ENCODE measurements around the gene GCN1. TPM values are rescaled to one million over a fixed set of nuclear protein-coding genes. Genes with fewer than 3 reads are reported as not detected.
A peak's percentile ranks its signal among the peaks of the same experiment; 100 is the strongest.

The GCN1 gene
- total and polyA plus RNA-seq, 10 of the 15 experiments (the other 5 are each of a cell fraction or from before 2014, with no cell fraction given): 10.8 to 150 (median 58.3) TPM

DNA sequence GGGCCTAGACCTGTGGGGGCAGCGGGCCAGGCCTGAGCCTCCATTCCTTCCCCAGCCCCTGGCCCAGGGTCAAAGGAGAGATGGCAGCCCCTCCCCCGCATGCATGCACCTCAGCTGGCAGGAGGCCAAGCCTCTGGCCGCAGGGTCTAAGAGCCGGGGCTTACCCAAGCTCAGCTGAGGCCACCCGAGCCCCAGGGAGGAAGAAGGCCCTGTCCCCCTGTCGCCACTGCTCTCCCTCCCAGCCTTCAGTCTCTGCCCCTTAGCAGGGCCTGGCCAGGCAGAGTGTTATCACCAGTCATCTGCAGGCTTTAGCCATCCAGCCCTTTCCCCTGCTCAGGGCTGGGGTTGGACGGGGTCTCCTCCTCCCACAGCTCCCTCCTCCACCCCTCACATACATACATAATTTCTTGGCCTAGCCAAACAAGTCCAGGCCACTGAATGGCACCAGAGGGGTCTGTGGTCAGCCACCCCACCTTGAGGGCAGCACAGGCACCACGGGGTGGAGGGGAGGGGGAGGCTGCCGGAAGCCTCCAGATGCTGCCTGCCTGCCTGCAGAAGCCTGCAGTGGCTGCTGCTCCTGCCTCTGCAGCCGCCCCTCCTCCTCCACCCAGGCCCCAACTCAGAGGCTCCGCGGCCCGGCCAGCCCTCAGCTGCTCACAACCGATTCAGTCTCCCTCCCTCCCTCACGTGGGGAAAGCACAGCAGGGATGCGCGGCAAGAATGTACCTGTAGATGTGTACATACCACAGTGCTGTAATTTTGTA, 100.7 kb downstream of the GCN1 start:
- TF ChIP-seq TBL1XR1 (IDR thresholded peaks at IDR 0.05; ENCODE audit: low read depth, low read length) (no peak), POLR2A (IDR thresholded peaks at IDR 0.05; ENCODE audit: low read depth, low read length) (peak; percentile 66)
- Histone ChIP-seq H3K79me2 (ENCODE audit: control insufficient read depth, insufficient read depth, low read length) (no peaks in the 10 kb centered on the region), H3K4me3 (no peak overlapping the region), H3K4me2 (ENCODE audit: control insufficient read depth, insufficient read depth) (no peak overlapping the region), H3K27me3 (replicated peaks in 1 of 2; ENCODE audit: control insufficient read depth in 2 of 2, insufficient read depth in 2 of 2, low read length in 1 of 2) (no peaks in the 10 kb centered on the region), H4K20me1 (ENCODE audit: control insufficient read depth, insufficient read depth) (no peaks in the 10 kb centered on the region; the same call in 1 of the 2 replicates), H3K4me1 (ENCODE audit: control insufficient read depth, insufficient read depth, low read length) (no peaks in the 10 kb centered on the region), H3K36me3 (ENCODE audit: control insufficient read depth in 2 of 2, insufficient read depth in 2 of 2, low read length in 1 of 2) (peaks cover 16 to 44% of the 10 kb centered on the region in 2 experiments), H3K9ac (ENCODE audit: control insufficient read depth, insufficient read depth, low read length) (no peak overlapping the region), H3K27ac (ENCODE audit: control insufficient read depth, insufficient read depth) (no peak overlapping the region), H3K9me3 (replicated peaks; ENCODE audit: control insufficient read depth, insufficient read depth, low read length) (no peaks in the 10 kb centered on the region), H2AFZ (ENCODE audit: control insufficient read depth, low read depth, low read length) (no peak overlapping the region)
- no peak for FAIRE-seq
- ChIA-PET POLR2A (interaction anchor here (1.0 kb wide), 1 partner anchor 17 kb away, joined by 4 read pairs; no protein-coding TSS in a partner anchor), RAD21 (ENCODE audit: unreplicated experiment) (interaction anchor here (0.6 kb wide), 1 partner anchor 107 kb away, joined by 3 read pairs; the partner anchor contains the start of gene RPLP0), CTCF (no interaction called here), SMC1A (ENCODE audit: uncharacterized antibody, unreplicated experiment) (no interaction called here)
- intact Hi-C loops (cut with micrococcal nuclease; ENCODE audit: unreplicated experiment) (no loop called here), in situ Hi-C loops (cut with MboI) (no loop called here)
- WGBS (ENCODE audit: insufficient coverage, insufficient replicate concordance, low lambda C conversion rate, missing lambda C conversion rate): 74% methylated on average over 16 of the region's 17 CpGs
- no TSS peak for BruUV-seq (replicated peaks)
- DNase-seq (ENCODE audit: low read depth, low spot score): no peak
- peak; percentile 21 for ATAC-seq

- FAIRE-seq (no peak), ATAC-seq (no peak), DNase-seq (ENCODE audit: low read depth, low spot score) (no peak)
- CTCF ChIA-PET: no interaction called here
- H3K27ac ChIP-seq (ENCODE audit: control insufficient read depth, insufficient read depth): no peak overlapping the region
- no peak overlapping the region for H2AFZ ChIP-seq (ENCODE audit: control insufficient read depth, low read depth, low read length)
- H3K4me3 ChIP-seq: no peak overlapping the region
- intact Hi-C loops (cut with micrococcal nuclease; ENCODE audit: unreplicated experiment) (no loop called here), in situ Hi-C loops (cut with MboI) (no loop called here)
- 100% methylated on average over 2 of the region's 4 CpGs for WGBS (ENCODE audit: insufficient coverage, insufficient replicate concordance, low lambda C conversion rate, missing lambda C conversion rate)
- H3K4me1 ChIP-seq (ENCODE audit: control insufficient read depth, insufficient read depth, low read length): no peaks in the 10 kb centered on the region
- RAD21 ChIA-PET (ENCODE audit: unreplicated experiment): interaction anchor here (0.6 kb wide), 1 partner anchor 108 kb away, joined by 3 read pairs; the partner anchor contains the start of gene RPLP0
- no peaks in the 10 kb centered on the region for H3K79me2 ChIP-seq (ENCODE audit: control insufficient read depth, insufficient read depth, low read length)
- no peaks in the 10 kb centered on the region for H3K27me3 ChIP-seq (replicated peaks in 1 of 2; ENCODE audit: control insufficient read depth in 2 of 2, insufficient read depth in 2 of 2, low read length in 1 of 2)
- H3K9ac ChIP-seq (ENCODE audit: control insufficient read depth, insufficient read depth, low read length): no peak overlapping the region
- H3K4me2 ChIP-seq (ENCODE audit: control insufficient read depth, insufficient read depth): no peak overlapping the region
- POLR2A ChIA-PET: interaction anchor here (1.0 kb wide), 1 partner anchor 17 kb away, joined by 4 read pairs; no protein-coding TSS in a partner anchor
- SMC1A ChIA-PET (ENCODE audit: uncharacterized antibody, unreplicated experiment): no interaction called here
- no peaks in the 10 kb centered on the region for H3K9me3 ChIP-seq (replicated peaks; ENCODE audit: control insufficient read depth, insufficient read depth, low read length)
- TF ChIP-seq, protein P1, sequence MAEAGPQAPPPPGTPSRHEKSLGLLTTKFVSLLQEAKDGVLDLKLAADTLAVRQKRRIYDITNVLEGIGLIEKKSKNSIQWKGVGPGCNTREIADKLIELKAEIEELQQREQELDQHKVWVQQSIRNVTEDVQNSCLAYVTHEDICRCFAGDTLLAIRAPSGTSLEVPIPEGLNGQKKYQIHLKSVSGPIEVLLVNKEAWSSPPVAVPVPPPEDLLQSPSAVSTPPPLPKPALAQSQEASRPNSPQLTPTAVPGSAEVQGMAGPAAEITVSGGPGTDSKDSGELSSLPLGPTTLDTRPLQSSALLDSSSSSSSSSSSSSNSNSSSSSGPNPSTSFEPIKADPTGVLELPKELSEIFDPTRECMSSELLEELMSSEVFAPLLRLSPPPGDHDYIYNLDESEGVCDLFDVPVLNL (IDR thresholded peaks at IDR 0.05; ENCODE audit: low read depth, low read length): no peak
- TF ChIP-seq HSF1 (IDR thresholded peaks at IDR 0.05; ENCODE audit: low read depth, low read length) (no peak), RFX5 (IDR thresholded peaks at IDR 0.05; ENCODE audit: low read depth, low read length) (no peak), ESRRA (IDR thresholded peaks at IDR 0.05; ENCODE audit: low read length) (no peak), CBX5 (IDR thresholded peaks at IDR 0.05; ENCODE audit: low read depth) (no peak), RBBP5 (conservative IDR thresholded peaks at IDR 0.05) (no peak), RELA (IDR thresholded peaks at IDR 0.05; ENCODE audit: borderline replicate concordance, partially characterized antibody) (no peak), ZNF384 (IDR thresholded peaks at IDR 0.05; ENCODE audit: borderline replicate concordance, low read depth, low read length) (no peak), BRCA1 (IDR thresholded peaks at IDR 0.05; ENCODE audit: low read depth, low read length) (no peak), CREB1 (IDR thresholded peaks at IDR 0.05; ENCODE audit: low read depth) (no peak), MTA2 (IDR thresholded peaks at IDR 0.05; ENCODE audit: low read depth) (no peak), EZH2 (IDR thresholded peaks at IDR 0.05; ENCODE audit: borderline replicate concordance, control insufficient read depth, low read depth, low read length) (no peak)
- TF ChIP-seq, protein P2, sequence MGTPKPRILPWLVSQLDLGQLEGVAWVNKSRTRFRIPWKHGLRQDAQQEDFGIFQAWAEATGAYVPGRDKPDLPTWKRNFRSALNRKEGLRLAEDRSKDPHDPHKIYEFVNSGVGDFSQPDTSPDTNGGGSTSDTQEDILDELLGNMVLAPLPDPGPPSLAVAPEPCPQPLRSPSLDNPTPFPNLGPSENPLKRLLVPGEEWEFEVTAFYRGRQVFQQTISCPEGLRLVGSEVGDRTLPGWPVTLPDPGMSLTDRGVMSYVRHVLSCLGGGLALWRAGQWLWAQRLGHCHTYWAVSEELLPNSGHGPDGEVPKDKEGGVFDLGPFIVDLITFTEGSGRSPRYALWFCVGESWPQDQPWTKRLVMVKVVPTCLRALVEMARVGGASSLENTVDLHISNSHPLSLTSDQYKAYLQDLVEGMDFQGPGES (IDR thresholded peaks at IDR 0.05): no peak
- H3K36me3 ChIP-seq (ENCODE audit: control insufficient read depth in 2 of 2, insufficient read depth in 2 of 2, low read length in 1 of 2): peaks cover 13 to 39% of the 10 kb centered on the region in 2 experiments
- no TSS peak for BruUV-seq (replicated peaks)
- H4K20me1 ChIP-seq (ENCODE audit: control insufficient read depth, insufficient read depth): no peaks in the 10 kb centered on the region; the same call in 1 of the 2 replicates
Observed at GRCh38 chr12:120093336-120093591, 101.3 kb downstream of the GCN1 start.
